ENCODE data around the gene PHOX2A.

Gene PHOX2A

GRCh38 chr11:72233773-72234513 is 10.0 kb downstream of the PHOX2A start:
- DNase-seq (ENCODE audit: low read depth in 2 of 2): no peak

- DNase-seq (ENCODE audit: low read depth in 2 of 2): no peak
These were observed 10.8 kb downstream of the PHOX2A start for GRCh38 chr11:72233056-72233772.

- DNase-seq (ENCODE audit: low read depth in 2 of 2): no peak
These were observed 11.5 kb downstream of the PHOX2A start for GRCh38 chr11:72232260-72233055.

GRCh38 chr11:72231396-72232259 is 12.3 kb downstream of the PHOX2A start:
- no peak for DNase-seq (ENCODE audit: low read depth in 2 of 2)

GRCh38 chr11:72230764-72231365 is 13.1 kb downstream of the PHOX2A start:
- no peak for DNase-seq (ENCODE audit: low read depth in 2 of 2)

GRCh38 chr11:72229925-72230763 is 13.8 kb downstream of the PHOX2A start:
- no peak for DNase-seq (ENCODE audit: low read depth in 2 of 2)

GRCh38 chr11:72229336-72229924 is 14.5 kb downstream of the PHOX2A start:
- no peak for DNase-seq (ENCODE audit: low read depth in 2 of 2)

GRCh38 chr11:72228844-72229231 is 15.1 kb downstream of the PHOX2A start:
- no peak for DNase-seq (ENCODE audit: low read depth in 2 of 2)

GRCh38 chr11:72228229-72228843 is 15.6 kb downstream of the PHOX2A start:
- no peak for DNase-seq (ENCODE audit: low read depth in 2 of 2)

- DNase-seq (ENCODE audit: low read depth in 2 of 2): no peak
These were observed 16.4 kb downstream of the PHOX2A start for GRCh38 chr11:72227316-72228228.

- DNase-seq (ENCODE audit: low read depth in 2 of 2): no peak
These were observed 17.3 kb downstream of the PHOX2A start for GRCh38 chr11:72226701-72227100.

GRCh38 chr11:72225411-72225951 is 18.5 kb downstream of the PHOX2A start:
- no peak for DNase-seq (ENCODE audit: low read depth in 2 of 2)

GRCh38 chr11:72224564-72225410 is 19.2 kb downstream of the PHOX2A start, which contains the start of gene INPPL1:
Gene INPPL1 (plus strand): TSS chr11:72224767. CDS start chr11:72224985, 218 bp downstream.
- no peak for DNase-seq (ENCODE audit: low read depth in 2 of 2)

GRCh38 chr11:72223615-72224563 is 20.1 kb downstream of the PHOX2A start:
- peak; percentile 42 to 53 for DNase-seq (ENCODE audit: low read depth in 2 of 2)

- peak; percentile 83 to 86 for DNase-seq (ENCODE audit: low read depth in 2 of 2)
These were observed 20.9 kb downstream of the PHOX2A start for GRCh38 chr11:72222907-72223614.

Measured in fibroblast of skin of left biceps (primary cell).